Pancreas (tissue), 10 donors: ENCODE measurements around the gene AGMO. TPM values are rescaled to one million over a fixed set of nuclear protein-coding genes. Genes with fewer than 3 reads are reported as not detected.

Source experiments
- ATAC-seq, 4 donors: fragments of 200-7000 bp; cut with Tn5 transposase; one replicate each; pipeline versions ENCODE4 v1.8.0 to v1.9.1; 2020; ENCODE audit warnings: mild to moderate bottlenecking in 4 of 4, moderate library complexity in 4 of 4
- DNase-seq, 6 donors: peaks; one replicate each; pipeline ENCODE4 v3.0.0-alpha.2; 2020
- FAIRE-seq: peaks from 2 replicates; lab custom pipeline; 2012; peaks lifted over from hg19 to GRCh38; lab: Jason Lieb, UNC
- H3K27ac ChIP-seq, 4 donors: fragments of 200-600 bp; sonication (generic); 1 replicate in 3 of 4; 2 replicates in 1 of 4; pipeline versions ENCODE4 v1.5.0 to v1.8.0; 2020
- H3K27me3 ChIP-seq, 4 donors: fragments of 200-600 bp; one replicate each; pipeline ENCODE4 v1.8.0; 2021
- H3K36me3 ChIP-seq, 3 donors: fragments of 200-600 bp; sonication (generic) in 1 of 3; one replicate each; pipeline versions ENCODE4 v1.5.0 to v1.8.0; 2020 to 2021
- H3K4me1 ChIP-seq, 3 donors: fragments of 200-600 bp; one replicate each; pipeline ENCODE4 v1.8.0; 2021
- H3K4me3 ChIP-seq, 4 donors: fragments of 200-600 bp; sonication (generic) in 2 of 4; one replicate each; pipeline versions ENCODE4 v1.5.0 to v1.8.0; 2020 to 2021
- H3K9me3 ChIP-seq, 4 donors: fragments of 200-600 bp; one replicate each; pipeline ENCODE4 v1.8.0; 2021
- CTCF ChIP-seq, 4 donors: fragments of 200-600 bp; sonication (generic) in 3 of 4; IDR thresholded peaks; one replicate each; pipeline versions ENCODE4 v1.5.0 to v1.8.0; 2021; ENCODE audit warnings: antibody characterized with exemption in 4 of 4
- WGBS, 2 donors: extraction: QIAGEN DNeasy Blood & Tissue Kit; methylation state at CpG; one replicate each; pipeline ENCODE4 v1.1.7; 2013; 5-methylcytosine and 5-hydroxymethylcytosine counted together
- intact Hi-C, 3 donors: fragments of 100-400 bp; cut with DNase I; formaldehyde crosslinking; loops; one replicate each; pipeline versions ENCODE4 v1.11.1 to v1.14.2; 2022
- polyA plus RNA-seq, 2 donors: library from polyadenylated mRNA; stranded (reverse); fragments of 200-250 nt; gene quantifications; one replicate each; pipeline ENCODE4 v1.2.3, GENCODE V29; 2013
- total RNA-seq, 6 donors: library from RNA; stranded (reverse); fragmentation: NEBNext Ultra II Directional in 4 of 6; extraction: Animal tissue kit (Norgen Biotek cat#: 25700) in 4 of 6; gene quantifications; one replicate each; pipeline versions ENCODE4 v1.2.1 to v1.2.4, GENCODE V29; 2021 to 2023
- donor health status: healthy with polysubstance abuse.
- donor health status: DM: no; HTN: no; CAD: no; lungs with moderate emphysema.
- donor health status: DM: no; HTN: no; CAD: no.
- donor health status: control.
- donor health status: control.
- donor health status: Bipolar disorder and iron deficiency.
- donor health status: DM: yes; HTN: yes; CAD: no.
- donor health status: DM: no; HTN: no; CAD: no.
- donor health status: DM: no; HTN: no; CAD: no.
- donor health status: DM: yes; HTN: yes; CAD: no.

The AGMO gene
- total and polyA plus RNA-seq, 8 donors: 0.09 to 0.25 (median 0.19) TPM; not detected in 3

- ATAC-seq (no peak), DNase-seq (no peak), FAIRE-seq (no peak)
- Histone ChIP-seq H3K4me1 (no peaks in the 10 kb centered on the region), H3K4me3 (no peak overlapping the region), H3K36me3 (no peaks in the 10 kb centered on the region), H3K9me3 (no peaks in the 10 kb centered on the region), H3K27ac (no peak overlapping the region), H3K27me3 (no peaks in the 10 kb centered on the region)
- intact Hi-C loops: no loop called here
- no peak for TF ChIP-seq CTCF (IDR thresholded peaks at IDR 0.05)
- WGBS, 2 donors: 92 to 94% methylated on average over 5 of the region's 5 CpGs
Measured at GRCh38 chr7:15314922-15315321, 246.9 kb downstream of the AGMO start.

- no peaks in the 10 kb centered on the region for H3K27me3 ChIP-seq
- intact Hi-C loops: no loop called here
- H3K4me1 ChIP-seq: no peaks in the 10 kb centered on the region
- H3K9me3 ChIP-seq: no peaks in the 10 kb centered on the region
- no peaks in the 10 kb centered on the region for H3K36me3 ChIP-seq
- H3K27ac ChIP-seq: no peak overlapping the region
- no peak for TF ChIP-seq CTCF (IDR thresholded peaks at IDR 0.05)
- no peak for FAIRE-seq
- WGBS, 2 donors: 9 to 29% methylated on average over 1 of the region's 1 CpG
- DNase-seq: no peak
- H3K4me3 ChIP-seq: no peak overlapping the region
- no peak for ATAC-seq
Measured at GRCh38 chr7:15313361-15313760, 248.5 kb downstream of the AGMO start.

- DNase-seq: no peak
- no peak overlapping the region for H3K27ac ChIP-seq
- H3K4me3 ChIP-seq: no peak overlapping the region
- no peak for ATAC-seq
- WGBS, 2 donors: 45 to 61% methylated on average over 1 of the region's 1 CpG
- TF ChIP-seq CTCF (IDR thresholded peaks at IDR 0.05): no peak
- no peak for FAIRE-seq
- no peaks in the 10 kb centered on the region for H3K36me3 ChIP-seq
- no peaks in the 10 kb centered on the region for H3K9me3 ChIP-seq
- H3K27me3 ChIP-seq: no peaks in the 10 kb centered on the region
- intact Hi-C loops: loop anchor here in 1 of 3 donors (10.0 kb wide), 1 partner anchor 755 kb away; no protein-coding TSS in a partner anchor
- H3K4me1 ChIP-seq: no peaks in the 10 kb centered on the region
Measured at GRCh38 chr7:15309872-15310271, 251.9 kb downstream of the AGMO start.

- intact Hi-C loops: loop anchor here in 1 of 3 donors (10.0 kb wide), 1 partner anchor 756 kb away; no protein-coding TSS in a partner anchor
- FAIRE-seq: no peak
- H3K36me3 ChIP-seq: no peaks in the 10 kb centered on the region
Measured at GRCh38 chr7:15308821-15309220, 253.0 kb downstream of the AGMO start.

More at GRCh38 chr7:15308821-15309220, 253.0 kb downstream of the AGMO start:
- Histone ChIP-seq H3K27me3 (no peaks in the 10 kb centered on the region), H3K4me3 (no peak overlapping the region), H3K9me3 (no peaks in the 10 kb centered on the region), H3K27ac (no peak overlapping the region), H3K4me1 (no peaks in the 10 kb centered on the region)
- ATAC-seq (no peak), DNase-seq (no peak)
- no peak for TF ChIP-seq CTCF (IDR thresholded peaks at IDR 0.05)
- WGBS, 2 donors: 81 to 91% methylated on average over 3 of the region's 3 CpGs
